ENCODE data around the gene RBM8A.

DNA sequence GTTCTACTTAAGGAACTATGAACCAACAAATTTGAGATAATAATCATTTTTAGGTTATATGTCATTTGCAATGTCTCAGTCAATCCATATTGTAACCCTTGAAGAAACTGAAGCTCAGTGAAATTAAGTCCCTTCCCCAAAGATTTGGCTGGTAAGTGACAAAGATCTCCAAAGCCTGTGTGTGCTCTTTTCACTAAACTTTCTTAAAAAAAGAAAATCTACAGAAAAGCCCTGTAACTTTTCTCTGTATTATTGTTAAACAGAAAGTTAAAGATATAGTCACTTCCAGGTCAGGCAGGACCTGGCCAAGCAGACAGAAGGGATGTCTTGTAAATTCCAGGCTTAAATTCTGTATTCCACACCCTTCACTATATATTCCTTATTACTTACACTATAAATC lies 29.1 kb upstream of the RBM8A start:
- TF ChIP-seq, protein P1, sequence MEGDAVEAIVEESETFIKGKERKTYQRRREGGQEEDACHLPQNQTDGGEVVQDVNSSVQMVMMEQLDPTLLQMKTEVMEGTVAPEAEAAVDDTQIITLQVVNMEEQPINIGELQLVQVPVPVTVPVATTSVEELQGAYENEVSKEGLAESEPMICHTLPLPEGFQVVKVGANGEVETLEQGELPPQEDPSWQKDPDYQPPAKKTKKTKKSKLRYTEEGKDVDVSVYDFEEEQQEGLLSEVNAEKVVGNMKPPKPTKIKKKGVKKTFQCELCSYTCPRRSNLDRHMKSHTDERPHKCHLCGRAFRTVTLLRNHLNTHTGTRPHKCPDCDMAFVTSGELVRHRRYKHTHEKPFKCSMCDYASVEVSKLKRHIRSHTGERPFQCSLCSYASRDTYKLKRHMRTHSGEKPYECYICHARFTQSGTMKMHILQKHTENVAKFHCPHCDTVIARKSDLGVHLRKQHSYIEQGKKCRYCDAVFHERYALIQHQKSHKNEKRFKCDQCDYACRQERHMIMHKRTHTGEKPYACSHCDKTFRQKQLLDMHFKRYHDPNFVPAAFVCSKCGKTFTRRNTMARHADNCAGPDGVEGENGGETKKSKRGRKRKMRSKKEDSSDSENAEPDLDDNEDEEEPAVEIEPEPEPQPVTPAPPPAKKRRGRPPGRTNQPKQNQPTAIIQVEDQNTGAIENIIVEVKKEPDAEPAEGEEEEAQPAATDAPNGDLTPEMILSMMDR (IDR thresholded peaks at IDR 0.05; ENCODE audit: low read depth, low read length, poor library complexity, severe bottlenecking) = no peak
- no peak for TF ChIP-seq EZH2phosphoT487 (IDR thresholded peaks at IDR 0.05; ENCODE audit: borderline replicate concordance, low read length)
